H9 (cell line): ENCODE measurements around the gene PNPLA7. TPM values are rescaled to one million over a fixed set of nuclear protein-coding genes. Genes with fewer than 3 reads are reported as not detected.
A peak's percentile ranks its signal among the peaks of the same experiment; 100 is the strongest.

Experiments
- DNase-seq: peaks from one replicate; pipeline ENCODE4 v3.0.0-alpha.2; 2017
- H2AFZ ChIP-seq: one replicate; pipeline ENCODE4 v1.6.1; 2013; ENCODE audit warnings: mild to moderate bottlenecking, low read length, control low read depth, moderate library complexity
- H2AK5ac ChIP-seq: 2 replicates; pipeline ENCODE4 v1.6.1; 2013; ENCODE audit warnings: low read length, control low read depth, mixed read lengths; ENCODE audit not compliant: insufficient read length
- H2BK120ac ChIP-seq: one replicate; pipeline ENCODE4 v1.6.1; 2013; ENCODE audit warnings: low read depth, mild to moderate bottlenecking, low read length, control low read depth, inconsistent platforms; ENCODE audit not compliant: poor library complexity, severe bottlenecking
- H2BK12ac ChIP-seq: 2 replicates; pipeline ENCODE4 v1.6.1; 2013; ENCODE audit warnings: low read length, control low read depth, mixed read lengths, low read depth; ENCODE audit not compliant: insufficient read length
- H2BK15ac ChIP-seq: 2 replicates; pipeline ENCODE4 v1.6.1; 2013; ENCODE audit warnings: low read depth, low read length, control low read depth
- H2BK20ac ChIP-seq: one replicate; pipeline ENCODE4 v1.6.1; 2013; ENCODE audit warnings: low read depth, mild to moderate bottlenecking, low read length, control low read depth, inconsistent platforms; ENCODE audit not compliant: poor library complexity, severe bottlenecking
- H2BK5ac ChIP-seq: 2 replicates; pipeline ENCODE4 v1.6.1; 2013; ENCODE audit warnings: low read length, control low read depth, mixed read lengths; ENCODE audit not compliant: insufficient read length
- H3K14ac ChIP-seq: 2 replicates; pipeline ENCODE4 v1.6.1; 2013; ENCODE audit warnings: low read length, control low read depth; ENCODE audit not compliant: insufficient read depth
- H3K18ac ChIP-seq: 2 replicates; pipeline ENCODE4 v1.6.1; 2013; ENCODE audit warnings: low read depth, mild to moderate bottlenecking, mixed read lengths, low read length, control low read depth; ENCODE audit not compliant: insufficient read length
- H3K23ac ChIP-seq: 2 replicates; pipeline ENCODE4 v1.6.1; 2013; ENCODE audit warnings: low read length, control low read depth, mixed read lengths, low read depth; ENCODE audit not compliant: insufficient read length
- H3K23me2 ChIP-seq: 2 replicates; pipeline ENCODE4 v1.6.1; 2013; ENCODE audit warnings: low read depth, mild to moderate bottlenecking, mixed read lengths, low read length, control low read depth; ENCODE audit not compliant: insufficient read length, poor library complexity, severe bottlenecking
- H3K27ac ChIP-seq: 2 replicates; pipeline ENCODE4 v1.5.1; 2013; ENCODE audit warnings: low read length, control low read depth, mixed read lengths, low read depth; ENCODE audit not compliant: insufficient read length
- H3K27me3 ChIP-seq: 2 replicates; pipeline ENCODE4 v1.6.1; 2013; ENCODE audit warnings: low read length, control low read depth, inconsistent platforms; ENCODE audit not compliant: insufficient read depth
- H3K4ac ChIP-seq: 2 replicates; pipeline ENCODE4 v1.6.1; 2013; ENCODE audit warnings: low read depth, mild to moderate bottlenecking, control low read depth, inconsistent platforms, low read length, moderate library complexity
- H3K4me1 ChIP-seq: 2 replicates; pipeline ENCODE4 v1.6.1; 2013; ENCODE audit warnings: low read length, control low read depth, inconsistent platforms; ENCODE audit not compliant: insufficient read depth
- H3K4me2 ChIP-seq: 2 replicates; pipeline ENCODE4 v1.6.1; 2013; ENCODE audit warnings: low read length, control low read depth, mixed read lengths; ENCODE audit not compliant: insufficient read length, insufficient read depth
- H3K56ac ChIP-seq: 2 replicates; pipeline ENCODE4 v1.6.1; 2013; ENCODE audit warnings: low read depth, mild to moderate bottlenecking, mixed read lengths, low read length, control low read depth; ENCODE audit not compliant: insufficient read length
- H3K79me1 ChIP-seq: 2 replicates; pipeline ENCODE4 v1.6.1; 2013; ENCODE audit warnings: low read depth, mild to moderate bottlenecking, moderate library complexity, low read length, control low read depth, inconsistent platforms; ENCODE audit not compliant: insufficient read depth, poor library complexity, severe bottlenecking
- H3K79me2 ChIP-seq: 2 replicates; pipeline ENCODE4 v1.6.1; 2013; ENCODE audit warnings: low read length, control low read depth, inconsistent platforms; ENCODE audit not compliant: insufficient read depth
- H3K9ac ChIP-seq: 2 replicates; pipeline ENCODE4 v1.6.1; 2013; ENCODE audit warnings: low read length, control low read depth, mixed read lengths; ENCODE audit not compliant: insufficient read length; ENCODE audit errors: extremely low read depth
- H3K9me3 ChIP-seq: one replicate; pipeline ENCODE4 v1.6.1; 2013; ENCODE audit warnings: low read depth, low read length, inconsistent platforms; ENCODE audit not compliant: control insufficient read depth
- H3T11ph ChIP-seq: one replicate; pipeline ENCODE4 v1.6.1; 2013; ENCODE audit warnings: mild to moderate bottlenecking, low read length, control low read depth, inconsistent platforms
- H4K20me1 ChIP-seq: one replicate; pipeline ENCODE4 v1.6.1; 2013; ENCODE audit not compliant: control insufficient read depth, insufficient read length, insufficient read depth
- H4K5ac ChIP-seq: 2 replicates; pipeline ENCODE4 v1.6.1; 2013; ENCODE audit warnings: low read depth, mild to moderate bottlenecking, mixed read lengths, low read length, control low read depth; ENCODE audit not compliant: insufficient read length
- H4K8ac ChIP-seq: replicated peaks from 2 replicates; pipeline ENCODE4 v1.6.1; 2013; ENCODE audit warnings: low read length, control low read depth, mixed read lengths, low read depth; ENCODE audit not compliant: insufficient read length
- H4K91ac ChIP-seq: 2 replicates; pipeline ENCODE4 v1.6.1; 2013; ENCODE audit warnings: low read depth, mild to moderate bottlenecking, moderate library complexity, mixed read lengths, low read length, control low read depth; ENCODE audit not compliant: insufficient read length
- H3K27ac Mint-ChIP-seq, 3 experiments: 2 replicates in 2 of 3; 3 replicates in 1 of 3; pipeline ENCODE4 v1.8.0; 2020 to 2021; ENCODE audit warnings: mixed read lengths in 3 of 3, mild to moderate bottlenecking in 1 of 3, moderate library complexity in 1 of 3
- H3K27me3 Mint-ChIP-seq: 2 replicates; pipeline ENCODE4 v1.8.0; 2021; ENCODE audit warnings: low read depth, mild to moderate bottlenecking, moderate library complexity, mixed read lengths
- H3K36me3 Mint-ChIP-seq, 3 experiments: 2 replicates in 2 of 3; 3 replicates in 1 of 3; pipeline ENCODE4 v1.8.0; 2020 to 2021; ENCODE audit warnings: low read depth in 3 of 3, mixed read lengths in 3 of 3; ENCODE audit not compliant: insufficient read depth in 1 of 3
- H3K4me1 Mint-ChIP-seq, 2 experiments: 2 replicates each; pipeline ENCODE4 v1.8.0; 2020; ENCODE audit warnings: mixed read lengths in 2 of 2
- H3K4me3 Mint-ChIP-seq, 2 experiments: 2 replicates in 1 of 2; 3 replicates in 1 of 2; pipeline ENCODE4 v1.8.0; 2020 to 2021; ENCODE audit warnings: mild to moderate bottlenecking in 2 of 2, mixed read lengths in 2 of 2, moderate library complexity in 1 of 2
- H3K9me3 Mint-ChIP-seq, 2 experiments: 2 replicates in 1 of 2; 3 replicates in 1 of 2; pipeline ENCODE4 v1.8.0; 2020; ENCODE audit warnings: mild to moderate bottlenecking in 2 of 2, mixed read lengths in 2 of 2, moderate library complexity in 1 of 2
- CTCF ChIP-seq: fragments of 200-600 bp; sonication (generic); conservative IDR thresholded peaks from 3 replicates; pipeline ENCODE4 v1.8.0; 2021; ENCODE audit warnings: antibody characterized with exemption, mild to moderate bottlenecking
- WGBS: extraction: QIAGEN DNeasy Blood & Tissue Kit; methylation state at CpG from one replicate; pipeline ENCODE4 v1.1.7; 2013; ENCODE audit warnings: missing lambda C conversion rate, low lambda C conversion rate, mixed read lengths; ENCODE audit not compliant: insufficient read length; ENCODE audit errors: extremely low coverage; 5-methylcytosine and 5-hydroxymethylcytosine counted together
- total RNA-seq: library from RNA; stranded (reverse); gene quantifications from 2 replicates; pipeline ENCODE4 v1.2.1, GENCODE V29; 2021

The PNPLA7 gene
- total RNA-seq, 1 experiment from 2014 or later, result 1.8 TPM

GRCh38 chr9:137579259-137579604, 29.0 kb upstream of the PNPLA7 start:
- H2AFZ ChIP-seq, result no peak overlapping the region
- no peak overlapping the region for H2BK15ac ChIP-seq
- no peak overlapping the region for H3K9ac ChIP-seq
- H3K27me3 Mint-ChIP-seq, result no peaks in the 10 kb centered on the region
- H3K14ac ChIP-seq, result no peak overlapping the region; the same call in 1 of the 2 replicates
- H2BK5ac ChIP-seq, result no peak overlapping the region
- no peaks in the 10 kb centered on the region for H3K9me3 Mint-ChIP-seq
- peaks cover 29 to 40% of the 10 kb centered on the region in 2 experiments for H3K4me1 Mint-ChIP-seq
- no peak overlapping the region for H4K91ac ChIP-seq
- peak overlapping the region; percentile 86 to 90 for H3K4me3 Mint-ChIP-seq
- H3T11ph ChIP-seq, result no peak overlapping the region
- H3K79me2 ChIP-seq, result peaks cover 10% of the 10 kb centered on the region; the same call in 1 of the 2 replicates
- no peaks in the 10 kb centered on the region for H3K9me3 ChIP-seq
- H4K5ac ChIP-seq, result no peak overlapping the region
- no peak overlapping the region for H4K8ac ChIP-seq
- H4K20me1 ChIP-seq, result no peaks in the 10 kb centered on the region
- H3K27ac ChIP-seq, result no peak overlapping the region
- no peak overlapping the region for H2BK120ac ChIP-seq
- H2BK12ac ChIP-seq, result no peak overlapping the region
- no peak overlapping the region for H2AK5ac ChIP-seq
- H3K56ac ChIP-seq, result no peak overlapping the region
- TF ChIP-seq CTCF, result no peak
- peak; percentile 39 for DNase-seq
- no peaks in the 10 kb centered on the region for H3K27me3 ChIP-seq
- peaks cover 12% of the 10 kb centered on the region for H3K23me2 ChIP-seq
- no peak overlapping the region for H3K23ac ChIP-seq
- H2BK20ac ChIP-seq, result no peak overlapping the region
- H3K27ac Mint-ChIP-seq, result peak overlapping the region; percentile 24 to 94 (median 91); a peak in 5 of 7 replicates
- no peak overlapping the region for H3K18ac ChIP-seq
- H3K79me1 ChIP-seq, result peaks cover 10% of the 10 kb centered on the region
- H3K4ac ChIP-seq, result no peak overlapping the region
- no CpG with 5 or more reads among the region's 19 CpGs for whole genome bisulfite sequencing
- H3K4me1 ChIP-seq, result peaks cover 4% of the 10 kb centered on the region; the same call in 1 of the 2 replicates
- H3K36me3 Mint-ChIP-seq, result peaks cover 32 to 72% (median 55%) of the 10 kb centered on the region in 3 experiments
- peak overlapping the region; percentile 9 for H3K4me2 ChIP-seq
